Measurements from ENCODE around the gene MORN4.
A peak's percentile ranks its signal among the peaks of the same experiment; 100 is the strongest.
"Not testable (repeated sequence)": the region's sequence is repeated elsewhere in the genome, so short reads cannot be mapped to it uniquely, and the experiment has no call there.

MORN4 gene

GRCh38 chr10:97632949-97633884, at the start of gene MORN4:
Gene MORN4, minus strand, starts transcription at chr10:97633500. Its CDS starts 13,847 bp downstream, at chr10:97619653.
- DNase-seq (ENCODE audit: low read depth in 2 of 2): peak; percentile 78 to 80

- DNase-seq (ENCODE audit: low read depth in 2 of 2): no peak
Measured at GRCh38 chr10:97682042-97682441, 48.7 kb upstream of the MORN4 start.

- no peak for DNase-seq (ENCODE audit: low read depth in 2 of 2)
Measured at GRCh38 chr10:97679594-97679993, 46.3 kb upstream of the MORN4 start.

GRCh38 chr10:97676770-97677581, 43.7 kb upstream of the MORN4 start:
- DNase-seq (ENCODE audit: low read depth in 2 of 2): no peak

- no peak for DNase-seq (ENCODE audit: low read depth in 2 of 2)
Measured at GRCh38 chr10:97675222-97675621, 41.9 kb upstream of the MORN4 start.

GRCh38 chr10:97673736-97674525, 40.6 kb upstream of the MORN4 start:
- peak in 1 of 2 experiments; percentile 46 for DNase-seq (ENCODE audit: low read depth in 2 of 2)

- no peak for DNase-seq (ENCODE audit: low read depth in 2 of 2)
Measured at GRCh38 chr10:97669571-97669970, 36.3 kb upstream of the MORN4 start.

GRCh38 chr10:97667463-97667862, 34.2 kb upstream of the MORN4 start:
- no peak for DNase-seq (ENCODE audit: low read depth in 2 of 2)

- no peak for DNase-seq (ENCODE audit: low read depth in 2 of 2)
Measured at GRCh38 chr10:97666992-97667391, 33.7 kb upstream of the MORN4 start.

GRCh38 chr10:97664282-97664850, 31.1 kb upstream of the MORN4 start:
- no peak for DNase-seq (ENCODE audit: low read depth in 2 of 2)

GRCh38 chr10:97659589-97659988, 26.3 kb upstream of the MORN4 start:
- DNase-seq (ENCODE audit: low read depth in 2 of 2): peak; percentile 64 to 68

GRCh38 chr10:97656777-97657176, 23.5 kb upstream of the MORN4 start:
- no peak for DNase-seq (ENCODE audit: low read depth in 2 of 2)

GRCh38 chr10:97651773-97652172, 18.5 kb upstream of the MORN4 start:
- DNase-seq (ENCODE audit: low read depth in 2 of 2): no peak

- no peak for DNase-seq (ENCODE audit: low read depth in 2 of 2)
Measured at GRCh38 chr10:97650726-97651125, 17.4 kb upstream of the MORN4 start.

- not testable (repeated sequence) for DNase-seq (ENCODE audit: low read depth in 2 of 2)
Measured at GRCh38 chr10:97649405-97649750, 16.1 kb upstream of the MORN4 start.

- DNase-seq (ENCODE audit: low read depth in 2 of 2): peak; percentile 79 to 80
Measured at GRCh38 chr10:97648562-97649404, 15.5 kb upstream of the MORN4 start.

GRCh38 chr10:97647556-97647955, 14.3 kb upstream of the MORN4 start:
- no peak for DNase-seq (ENCODE audit: low read depth in 2 of 2)

GRCh38 chr10:97644936-97645335, 11.6 kb upstream of the MORN4 start:
- no peak for DNase-seq (ENCODE audit: low read depth in 2 of 2)

- no peak for DNase-seq (ENCODE audit: low read depth in 2 of 2)
Measured at GRCh38 chr10:97643441-97643985, 10.2 kb upstream of the MORN4 start.

- not testable (repeated sequence) for DNase-seq (ENCODE audit: low read depth in 2 of 2)
Measured at GRCh38 chr10:97642471-97643159, 9.3 kb upstream of the MORN4 start.
